GM12878 (cell line): ENCODE data around the gene KCNG3. TPM values are rescaled to one million over a fixed set of nuclear protein-coding genes. Genes with fewer than 3 reads are reported as not detected.
"Not testable (repeated sequence)": the region's sequence is repeated elsewhere in the genome, so short reads cannot be mapped to it uniquely, and the experiment has no call there.

Experiments used
- ATAC-seq: fragments of 200-7000 bp; cut with Tn5 transposase; 3 replicates; pipeline ENCODE4 v1.9.1; 2020; ENCODE audit warnings: mild to moderate bottlenecking, moderate library complexity
- BruUV-seq: library from RNA; stranded (reverse); fragments of 400-500 nt; replicated peaks from 2 replicates; lab custom pipeline; 2021; lab: Mats Ljungman, UMichigan
- CTCF ChIA-PET: fragments of 300-600 bp; sonication (Branson Sonifier 250); formaldehyde crosslinking; extraction: SDS; loops from one replicate; lab custom pipeline; 2021; ENCODE audit warnings: inconsistent platforms; lab: Yijun Ruan, JAX
- POLR2A ChIA-PET: fragments of 350-600 bp; formaldehyde crosslinking; extraction: SDS; loops from one replicate; lab custom pipeline; 2021; ENCODE audit warnings: inconsistent platforms; lab: Charles Lee
- RAD21 ChIA-PET: fragments of 300-600 bp; sonication (Branson Sonifier 250); formaldehyde crosslinking; loops from one replicate; lab custom pipeline; 2023; ENCODE audit warnings: antibody characterized with exemption; ENCODE audit not compliant: unreplicated experiment; lab: Charles Lee
- SMC1A ChIA-PET: fragments of 300-600 bp; sonication (Branson Sonifier 250); formaldehyde crosslinking; loops from one replicate; lab custom pipeline; 2023; ENCODE audit not compliant: unreplicated experiment, uncharacterized antibody; lab: Charles Lee
- DNase-seq: peaks from one replicate; pipeline ENCODE4 v3.0.0-alpha.2; 2011; ENCODE audit warnings: low read depth, low spot score
- FAIRE-seq: peaks from 3 replicates; lab custom pipeline; 2011; peaks lifted over from hg19 to GRCh38; lab: Jason Lieb, UNC
- H2AFZ ChIP-seq: 2 replicates; pipeline ENCODE4 v1.6.0; 2011; ENCODE audit warnings: low read depth, low read length, control low read depth; ENCODE audit not compliant: control insufficient read depth
- H3K27ac ChIP-seq: 2 replicates; pipeline ENCODE4 v1.5.1; 2011; ENCODE audit warnings: control low read depth; ENCODE audit not compliant: control insufficient read depth, insufficient read depth
- H3K27me3 ChIP-seq, 2 experiments: replicated peaks in 1 of 2; 2 replicates each; pipeline versions ENCODE4 v1.6.0 to v1.6.1; 2011; ENCODE audit warnings: low read length in 1 of 2; ENCODE audit not compliant: control insufficient read depth in 2 of 2, insufficient read depth in 2 of 2
- H3K36me3 ChIP-seq, 2 experiments: 2 replicates each; pipeline ENCODE4 v1.5.1; 2011; ENCODE audit warnings: low read length in 1 of 2; ENCODE audit not compliant: control insufficient read depth in 2 of 2, insufficient read depth in 2 of 2
- H3K4me1 ChIP-seq: 2 replicates; pipeline ENCODE4 v1.6.1; 2011; ENCODE audit warnings: mild to moderate bottlenecking, low read length, moderate library complexity, mixed read lengths; ENCODE audit not compliant: control insufficient read depth, insufficient read depth
- H3K4me2 ChIP-seq: 2 replicates; pipeline ENCODE4 v1.6.0; 2011; ENCODE audit warnings: control low read depth; ENCODE audit not compliant: control insufficient read depth, insufficient read depth
- H3K4me3 ChIP-seq: fragments of 200-600 bp; sonication (generic); 2 replicates; pipeline ENCODE4 v1.5.1; 2016
- H3K79me2 ChIP-seq: 2 replicates; pipeline ENCODE4 v1.6.0; 2011; ENCODE audit warnings: low read length; ENCODE audit not compliant: control insufficient read depth, insufficient read depth
- H3K9ac ChIP-seq: 2 replicates; pipeline ENCODE4 v1.8.0; 2011; ENCODE audit warnings: low read length, control low read depth, mixed read lengths; ENCODE audit not compliant: control insufficient read depth, insufficient read depth
- H3K9me3 ChIP-seq: replicated peaks from 3 replicates; pipeline ENCODE4 v1.5.1; 2011; ENCODE audit warnings: mild to moderate bottlenecking, low read length; ENCODE audit not compliant: control insufficient read depth, insufficient read depth
- H4K20me1 ChIP-seq: 2 replicates; pipeline ENCODE4 v1.6.0; 2011; ENCODE audit not compliant: control insufficient read depth, insufficient read depth
- BHLHE40 ChIP-seq, 2 experiments: fragments of 450-650 bp in 1 of 2; IDR thresholded peaks; 2 replicates each; pipeline ENCODE4 v1.6.1; 2011 to 2017; ENCODE audit warnings: low read depth in 2 of 2, borderline replicate concordance in 1 of 2, improper control_type of control experiment in 1 of 2, low read length in 1 of 2, mild to moderate bottlenecking in 1 of 2
- BMI1 ChIP-seq: fragments of 450-650 bp; IDR thresholded peaks from 2 replicates; pipeline ENCODE4 v1.6.1; 2016; ENCODE audit warnings: mild to moderate bottlenecking, moderate library complexity, borderline replicate concordance
- CBX5 ChIP-seq: sonication (generic); IDR thresholded peaks from 2 replicates; pipeline ENCODE4 v1.6.1; 2016; ENCODE audit warnings: low read depth, moderate library complexity, mild to moderate bottlenecking, inconsistent platforms
- ETV6 ChIP-seq, 2 experiments: fragments of 450-650 bp in 1 of 2; IDR thresholded peaks in 1 of 2; conservative IDR thresholded peaks in 1 of 2; 2 replicates each; pipeline ENCODE4 v1.6.1; 2014; ENCODE audit warnings: antibody characterized with exemption in 1 of 2, borderline replicate concordance in 1 of 2, low read depth in 1 of 2, mild to moderate bottlenecking in 1 of 2, moderate library complexity in 1 of 2
- MYC ChIP-seq: IDR thresholded peaks from 2 replicates; pipeline ENCODE4 v1.6.1; 2011; ENCODE audit warnings: mild to moderate bottlenecking, low read length, moderate library complexity, inconsistent platforms; ENCODE audit not compliant: insufficient read depth, insufficient replicate concordance, insufficient read length, severe bottlenecking
- RAD21 ChIP-seq: IDR thresholded peaks from 2 replicates; pipeline ENCODE4 v1.6.1; 2011; ENCODE audit warnings: mild to moderate bottlenecking, low read depth, low read length, moderate library complexity; ENCODE audit not compliant: insufficient read depth
- RUNX3 ChIP-seq: IDR thresholded peaks from 2 replicates; pipeline ENCODE4 v1.6.1; 2012; ENCODE audit warnings: low read length, inconsistent platforms
- YBX1 ChIP-seq: fragments of 450-650 bp; IDR thresholded peaks from 2 replicates; pipeline ENCODE4 v1.6.1; 2016; ENCODE audit warnings: antibody characterized with exemption
- ZNF274 ChIP-seq: IDR thresholded peaks from one replicate; pipeline ENCODE4 v1.8.0; 2011; ENCODE audit not compliant: insufficient read length, insufficient read depth
- ZSCAN29 ChIP-seq: fragments of 450-650 bp; IDR thresholded peaks from 2 replicates; pipeline ENCODE4 v1.6.1; 2017; ENCODE audit warnings: mild to moderate bottlenecking, moderate library complexity
- WGBS: methylation state at CpG from one replicate; pipeline ENCODE4 v1.1.6; 2016; ENCODE audit warnings: low lambda C conversion rate; ENCODE audit not compliant: insufficient replicate concordance, insufficient coverage; ENCODE audit errors: missing lambda C conversion rate; 5-methylcytosine and 5-hydroxymethylcytosine counted together
- in situ Hi-C: fragments of 300-500 bp; cut with MboI; formaldehyde crosslinking; loops from 9 replicates; pipeline ENCODE4 v1.14.3; 2018; ENCODE audit warnings: mixed read lengths
- intact Hi-C: fragments of 100-400 bp; cut with micrococcal nuclease; formaldehyde crosslinking; loops from one replicate; pipeline ENCODE4 v1.14.2; 2022; ENCODE audit not compliant: unreplicated experiment
- polyA plus RNA-seq, 11 experiments: library from polyadenylated mRNA; depleted of rRNA in 4 of 11; unstranded in 6 of 11; stranded (reverse) in 5 of 11; fragments of >200 nt; fragmentation: Nextera tagmentation in 4 of 11; fragmentation: Illumina TruSeq in 1 of 11; extraction: Ambion mirVana in 4 of 11; extraction: Trizol in 1 of 11; gene quantifications; 1 replicate in 1 of 11; 2 replicates in 10 of 11; pipeline versions ENCODE4 v1.2.1 to v1.2.3, GENCODE V29; 2011 to 2016; ENCODE audit warnings: inconsistent platforms in 2 of 11, missing spikeins in 2 of 11, low read depth in 1 of 11
- total RNA-seq, 4 experiments: library from RNA; depleted of rRNA in 3 of 4; stranded (reverse); fragments of >200 nt in 3 of 4; fragmentation: Illumina TruSeq in 1 of 4; extraction: Trizol in 1 of 4; gene quantifications; 2 replicates each; pipeline versions ENCODE4 v1.2.1 to v1.2.3, GENCODE V29; 2013 to 2021
- TF ChIP-seq, protein P1 (sequence below): fragments of 450-650 bp; IDR thresholded peaks from 2 replicates; pipeline ENCODE4 v1.6.1; 2017; ENCODE audit warnings: mild to moderate bottlenecking, moderate library complexity
- TF ChIP-seq, protein P2 (sequence below): IDR thresholded peaks from 2 replicates; pipeline ENCODE4 v1.6.1; 2011; ENCODE audit warnings: borderline replicate concordance, low read depth, mild to moderate bottlenecking, moderate library complexity, mixed read lengths, low read length; ENCODE audit not compliant: insufficient read depth; ENCODE audit errors: extremely low read length

Gene KCNG3
- total and polyA plus RNA-seq, 10 of the 15 experiments (the other 5 are each of a cell fraction or from before 2014, with no cell fraction given): 0.01 to 0.06 (median 0.04) TPM; not detected in 4

DNA sequence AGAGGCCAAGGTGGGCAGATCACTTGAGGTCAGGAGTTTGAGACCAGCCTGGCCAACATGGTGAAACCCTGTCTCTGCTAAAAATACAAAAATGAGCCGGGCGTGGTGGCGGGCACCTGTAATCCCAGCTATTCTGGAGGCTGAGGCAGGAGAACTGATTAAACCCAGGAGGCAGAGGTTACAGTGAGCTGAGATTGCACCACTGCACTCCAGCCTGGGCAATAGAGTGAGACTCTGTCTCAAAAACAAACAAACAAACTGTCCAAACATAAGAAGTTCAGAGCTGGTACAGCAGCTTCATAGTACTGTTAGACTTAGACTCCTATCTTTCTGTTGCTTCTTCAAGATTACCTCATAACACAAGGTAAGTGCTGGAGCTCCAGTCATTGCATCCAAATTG, 100.5 kb downstream of the KCNG3 start:
- POLR2A ChIA-PET, H3K36me3 ChIP-seq, H3K4me3 ChIP-seq, H3K79me2 ChIP-seq, intact Hi-C loops, in situ Hi-C loops, DNase-seq, H3K27me3 ChIP-seq, H3K9me3 ChIP-seq, RAD21 ChIA-PET, H3K4me1 ChIP-seq, FAIRE-seq, BruUV-seq, H2AFZ ChIP-seq, H3K4me2 ChIP-seq, H3K27ac ChIP-seq, H4K20me1 ChIP-seq, ATAC-seq, H3K9ac ChIP-seq: not testable (repeated sequence)
- CTCF ChIA-PET: interaction anchor here (1.5 to 1.9 kb wide), 2 partner anchors 10 to 11 kb away, joined by 3 to 7 read pairs; no protein-coding TSS in a partner anchor
- SMC1A ChIA-PET: interaction anchor here (1.2 kb wide), 1 partner anchor 9 kb away, joined by 3 read pairs; no protein-coding TSS in a partner anchor
- 86% methylated on average over 3 of the region's 3 CpGs for WGBS

DNA sequence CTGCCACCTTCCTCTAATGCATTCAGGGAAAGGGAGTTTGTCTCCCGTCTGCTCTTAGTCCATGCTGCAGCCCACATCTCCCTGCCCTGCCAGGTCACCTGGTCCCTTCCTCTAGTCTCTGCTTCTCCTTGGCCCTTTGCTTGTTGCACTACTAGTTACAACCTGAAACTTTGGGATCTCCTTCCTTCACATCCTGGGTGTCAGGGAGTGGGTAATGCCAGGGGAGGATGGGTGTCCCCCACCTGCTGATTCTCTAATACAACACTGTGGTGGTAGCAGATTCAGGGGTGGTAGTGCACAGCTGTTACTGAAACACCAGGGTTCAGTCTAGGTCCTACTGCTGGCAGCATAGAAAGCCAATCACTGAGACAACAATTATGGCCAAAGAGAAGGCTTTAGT, 101.6 kb downstream of the KCNG3 start:
- BruUV-seq: no TSS peak
- in situ Hi-C loops: no loop called here
- H3K79me2 ChIP-seq: no peaks in the 10 kb centered on the region
- no peaks in the 10 kb centered on the region for H3K9me3 ChIP-seq
- no peaks in the 10 kb centered on the region for H4K20me1 ChIP-seq
- H3K27ac ChIP-seq: no peak overlapping the region
- WGBS: 94% methylated on average over 1 of the region's 1 CpG
- FAIRE-seq (no peak), ATAC-seq (no peak), DNase-seq (no peak)
- H3K36me3 ChIP-seq: no peaks in the 10 kb centered on the region
- no peaks in the 10 kb centered on the region; a peak in 2 of 4 replicates for H3K27me3 ChIP-seq
- no peak overlapping the region for H2AFZ ChIP-seq
- ChIA-PET POLR2A (no interaction called here), SMC1A (no interaction called here), CTCF (interaction anchor here (0.7 to 1.9 kb wide), 3 partner anchors 9 to 525 kb away, joined by 3 to 7 read pairs (median 3); no protein-coding TSS in a partner anchor), RAD21 (no interaction called here)
- H3K4me2 ChIP-seq: no peak overlapping the region
- H3K4me1 ChIP-seq: no peaks in the 10 kb centered on the region
- intact Hi-C loops: no loop called here
- H3K4me3 ChIP-seq: no peak overlapping the region
- H3K9ac ChIP-seq: no peak overlapping the region
- TF ChIP-seq, protein P1, sequence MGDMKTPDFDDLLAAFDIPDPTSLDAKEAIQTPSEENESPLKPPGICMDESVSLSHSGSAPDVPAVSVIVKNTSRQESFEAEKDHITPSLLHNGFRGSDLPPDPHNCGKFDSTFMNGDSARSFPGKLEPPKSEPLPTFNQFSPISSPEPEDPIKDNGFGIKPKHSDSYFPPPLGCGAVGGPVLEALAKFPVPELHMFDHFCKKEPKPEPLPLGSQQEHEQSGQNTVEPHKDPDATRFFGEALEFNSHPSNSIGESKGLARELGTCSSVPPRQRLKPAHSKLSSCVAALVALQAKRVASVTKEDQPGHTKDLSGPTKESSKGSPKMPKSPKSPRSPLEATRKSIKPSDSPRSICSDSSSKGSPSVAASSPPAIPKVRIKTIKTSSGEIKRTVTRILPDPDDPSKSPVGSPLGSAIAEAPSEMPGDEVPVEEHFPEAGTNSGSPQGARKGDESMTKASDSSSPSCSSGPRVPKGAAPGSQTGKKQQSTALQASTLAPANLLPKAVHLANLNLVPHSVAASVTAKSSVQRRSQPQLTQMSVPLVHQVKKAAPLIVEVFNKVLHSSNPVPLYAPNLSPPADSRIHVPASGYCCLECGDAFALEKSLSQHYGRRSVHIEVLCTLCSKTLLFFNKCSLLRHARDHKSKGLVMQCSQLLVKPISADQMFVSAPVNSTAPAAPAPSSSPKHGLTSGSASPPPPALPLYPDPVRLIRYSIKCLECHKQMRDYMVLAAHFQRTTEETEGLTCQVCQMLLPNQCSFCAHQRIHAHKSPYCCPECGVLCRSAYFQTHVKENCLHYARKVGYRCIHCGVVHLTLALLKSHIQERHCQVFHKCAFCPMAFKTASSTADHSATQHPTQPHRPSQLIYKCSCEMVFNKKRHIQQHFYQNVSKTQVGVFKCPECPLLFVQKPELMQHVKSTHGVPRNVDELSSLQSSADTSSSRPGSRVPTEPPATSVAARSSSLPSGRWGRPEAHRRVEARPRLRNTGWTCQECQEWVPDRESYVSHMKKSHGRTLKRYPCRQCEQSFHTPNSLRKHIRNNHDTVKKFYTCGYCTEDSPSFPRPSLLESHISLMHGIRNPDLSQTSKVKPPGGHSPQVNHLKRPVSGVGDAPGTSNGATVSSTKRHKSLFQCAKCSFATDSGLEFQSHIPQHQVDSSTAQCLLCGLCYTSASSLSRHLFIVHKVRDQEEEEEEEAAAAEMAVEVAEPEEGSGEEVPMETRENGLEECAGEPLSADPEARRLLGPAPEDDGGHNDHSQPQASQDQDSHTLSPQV: no peak
- no peak for TF ChIP-seq ZNF274
- TF ChIP-seq, protein P2, sequence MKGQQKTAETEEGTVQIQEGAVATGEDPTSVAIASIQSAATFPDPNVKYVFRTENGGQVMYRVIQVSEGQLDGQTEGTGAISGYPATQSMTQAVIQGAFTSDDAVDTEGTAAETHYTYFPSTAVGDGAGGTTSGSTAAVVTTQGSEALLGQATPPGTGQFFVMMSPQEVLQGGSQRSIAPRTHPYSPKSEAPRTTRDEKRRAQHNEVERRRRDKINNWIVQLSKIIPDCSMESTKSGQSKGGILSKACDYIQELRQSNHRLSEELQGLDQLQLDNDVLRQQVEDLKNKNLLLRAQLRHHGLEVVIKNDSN: no peak
- no peak for TF ChIP-seq ZSCAN29
- no peak for TF ChIP-seq BHLHE40 (IDR thresholded peaks at IDR 0.05; ENCODE audit: borderline replicate concordance in 1 of 2, low read depth in 2 of 2, low read length in 1 of 2)
- TF ChIP-seq RUNX3: no peak
- TF ChIP-seq RAD21: no peak
- TF ChIP-seq YBX1: no peak
- no peak for TF ChIP-seq BMI1
- no peak for TF ChIP-seq MYC
- no peak for TF ChIP-seq CBX5
- TF ChIP-seq ETV6 (conservative IDR thresholded peaks at IDR 0.05 in 1 of 2, IDR thresholded peaks at IDR 0.05 in 1 of 2; ENCODE audit: borderline replicate concordance in 1 of 2, low read depth in 1 of 2): no peak
